Choroid plexus epithelial cell (primary cell): Measurements from ENCODE around the gene SMPD3.

Experiments used
- DNase-seq: peaks from one replicate; pipeline ENCODE4 v3.0.0-alpha.2; 2010; ENCODE audit warnings: low read depth
- H3K4me3 ChIP-seq: 2 replicates; pipeline ENCODE4 v1.5.1; 2011; ENCODE audit warnings: low read depth, mild to moderate bottlenecking, control low read depth, low read length, moderate library complexity
- TF ChIP-seq, protein P1 (sequence below): conservative IDR thresholded peaks from 2 replicates; pipeline ENCODE4 v1.5.1; 2011; ENCODE audit warnings: low read depth, mild to moderate bottlenecking, control low read depth, inconsistent platforms, low read length, moderate library complexity

The SMPD3 gene

GRCh38 chr16:68343137-68343536, 105.2 kb downstream of the SMPD3 start:
- H3K4me3 ChIP-seq, result no peak overlapping the region
- no peak for DNase-seq
- TF ChIP-seq, protein P1, sequence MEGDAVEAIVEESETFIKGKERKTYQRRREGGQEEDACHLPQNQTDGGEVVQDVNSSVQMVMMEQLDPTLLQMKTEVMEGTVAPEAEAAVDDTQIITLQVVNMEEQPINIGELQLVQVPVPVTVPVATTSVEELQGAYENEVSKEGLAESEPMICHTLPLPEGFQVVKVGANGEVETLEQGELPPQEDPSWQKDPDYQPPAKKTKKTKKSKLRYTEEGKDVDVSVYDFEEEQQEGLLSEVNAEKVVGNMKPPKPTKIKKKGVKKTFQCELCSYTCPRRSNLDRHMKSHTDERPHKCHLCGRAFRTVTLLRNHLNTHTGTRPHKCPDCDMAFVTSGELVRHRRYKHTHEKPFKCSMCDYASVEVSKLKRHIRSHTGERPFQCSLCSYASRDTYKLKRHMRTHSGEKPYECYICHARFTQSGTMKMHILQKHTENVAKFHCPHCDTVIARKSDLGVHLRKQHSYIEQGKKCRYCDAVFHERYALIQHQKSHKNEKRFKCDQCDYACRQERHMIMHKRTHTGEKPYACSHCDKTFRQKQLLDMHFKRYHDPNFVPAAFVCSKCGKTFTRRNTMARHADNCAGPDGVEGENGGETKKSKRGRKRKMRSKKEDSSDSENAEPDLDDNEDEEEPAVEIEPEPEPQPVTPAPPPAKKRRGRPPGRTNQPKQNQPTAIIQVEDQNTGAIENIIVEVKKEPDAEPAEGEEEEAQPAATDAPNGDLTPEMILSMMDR, result no peak

GRCh38 chr16:68342620-68343019, 105.7 kb downstream of the SMPD3 start:
- no peak for DNase-seq
- no peak overlapping the region for H3K4me3 ChIP-seq
- TF ChIP-seq, protein P1, result no peak

GRCh38 chr16:68339214-68339613, 109.1 kb downstream of the SMPD3 start:
- DNase-seq, result no peak
- no peak overlapping the region for H3K4me3 ChIP-seq
- TF ChIP-seq, protein P1, result no peak

DNA sequence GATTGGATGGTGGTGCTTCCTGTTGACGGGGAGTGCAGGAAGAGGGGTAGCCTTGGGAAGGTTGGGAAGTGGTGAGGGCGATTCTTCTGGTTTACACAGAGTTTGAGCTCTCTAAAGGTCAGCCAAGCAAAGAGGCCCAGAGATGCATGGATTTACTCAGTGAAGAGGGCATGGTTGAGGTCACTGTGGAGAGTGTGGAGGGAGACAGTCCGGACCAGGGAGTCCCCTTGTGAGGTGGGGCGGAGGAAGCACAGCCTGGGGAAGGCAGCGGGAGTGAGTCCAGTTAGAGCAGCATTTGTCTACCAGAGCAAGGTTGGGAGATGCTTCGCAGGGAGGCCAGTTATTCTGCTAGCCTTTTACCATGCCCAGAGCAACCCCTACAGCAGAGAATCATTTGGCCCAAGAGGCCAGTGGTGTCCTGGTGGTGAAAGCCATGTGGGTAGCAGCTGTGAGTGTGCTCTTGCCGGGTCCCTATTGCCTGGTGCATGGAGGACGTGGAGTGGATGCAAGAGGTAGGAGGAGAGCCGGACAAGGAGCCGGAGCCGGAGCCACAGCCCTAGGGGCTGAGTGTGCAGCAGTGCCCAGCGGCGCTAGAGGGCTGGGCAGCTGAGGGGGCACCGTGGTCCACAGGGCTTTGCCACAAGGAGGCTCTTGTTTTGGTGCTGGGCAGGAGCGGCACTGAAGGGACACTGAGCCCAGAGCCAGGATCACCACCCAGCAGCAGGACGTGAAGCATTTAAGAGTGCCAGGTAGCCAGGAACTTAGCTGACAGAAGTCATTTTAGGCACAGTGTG, 109.8 kb downstream of the SMPD3 start:
- no peak for DNase-seq
- TF ChIP-seq, protein P1, result no peak

DNA sequence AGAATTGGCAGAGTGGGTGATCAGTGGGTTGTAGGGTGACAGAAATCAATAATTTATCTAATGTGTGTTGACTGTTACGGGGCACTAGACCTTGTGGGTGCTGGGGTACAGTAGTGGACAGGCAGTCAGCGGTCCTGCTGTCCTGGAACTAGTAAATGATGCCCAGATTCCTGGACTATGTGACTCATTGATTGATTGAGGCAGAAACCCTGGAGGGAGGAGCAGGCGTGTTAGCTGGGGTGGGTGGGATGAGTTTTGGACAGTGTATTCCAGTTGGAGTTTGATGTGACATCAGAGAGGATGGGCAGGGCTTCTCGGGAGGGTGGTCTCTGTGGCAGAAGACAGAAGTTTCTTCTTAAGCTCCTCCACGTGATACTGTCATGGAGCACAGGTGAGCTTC, 113.1 kb downstream of the SMPD3 start:
- no peak for DNase-seq
- TF ChIP-seq, protein P1, result no peak
- H3K4me3 ChIP-seq, result no peak overlapping the region

More for the DNA sequence above, 109.8 kb downstream of the SMPD3 start:
- no peak overlapping the region for H3K4me3 ChIP-seq

DNA sequence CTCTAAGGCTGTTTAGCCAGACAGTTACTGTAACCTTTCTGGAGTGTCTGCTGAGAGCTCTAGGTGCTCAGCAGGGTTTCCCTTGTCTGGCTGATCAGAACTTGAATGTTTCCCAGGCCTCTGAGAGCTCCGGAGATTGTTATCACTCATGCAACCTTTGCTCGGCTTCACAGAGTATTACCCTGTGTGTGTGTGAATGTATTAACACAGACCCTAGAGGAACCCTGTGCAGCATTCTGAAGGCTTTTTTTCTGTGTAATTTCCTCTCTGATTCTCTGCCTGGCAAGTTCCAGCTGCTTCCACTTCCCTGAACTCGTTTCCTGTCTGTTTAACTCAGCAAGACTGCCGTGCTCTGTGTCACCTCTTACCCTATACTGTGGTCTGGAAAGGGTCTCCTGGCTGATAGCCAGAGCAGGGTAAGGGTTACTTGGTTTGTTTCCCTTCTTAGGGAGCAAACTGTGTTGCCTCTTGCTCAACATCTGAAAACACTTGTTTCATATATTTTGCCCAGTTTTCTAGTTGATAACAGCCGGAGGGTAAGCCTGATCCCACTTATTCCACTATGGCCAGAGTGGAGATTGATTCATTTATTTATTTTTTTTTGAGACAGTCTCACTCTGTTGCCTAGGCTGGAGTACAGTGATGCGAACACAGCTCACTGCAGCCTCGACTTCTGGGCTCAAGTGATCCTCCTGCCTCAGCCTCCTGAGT, 115.7 kb downstream of the SMPD3 start:
- TF ChIP-seq, protein P1, result no peak
- DNase-seq, result peak; percentile 90
- H3K4me3 ChIP-seq, result no peak overlapping the region
